Fibroblast of lung (primary cell): ENCODE data around the gene ST3GAL6. TPM values are rescaled to one million over a fixed set of nuclear protein-coding genes. Genes with fewer than 3 reads are reported as not detected.
A peak's percentile ranks its signal among the peaks of the same experiment; 100 is the strongest.

Experiments
- DNase-seq, 2 donors: peaks; one replicate each; pipeline versions ENCODE4 v3.0.0 to v3.0.0-alpha.2; 2010; ENCODE audit warnings: low read depth in 2 of 2
- H2AFZ ChIP-seq: 2 replicates; pipeline ENCODE4 v1.5.1; 2012; ENCODE audit warnings: low read length, control low read depth, inconsistent platforms
- H3K27ac ChIP-seq: 2 replicates; pipeline ENCODE4 v1.5.1; 2011; ENCODE audit warnings: low read length, control low read depth; ENCODE audit not compliant: insufficient read depth
- H3K27me3 ChIP-seq: 2 replicates; pipeline ENCODE4 v1.5.1; 2011; ENCODE audit warnings: mild to moderate bottlenecking, low read length; ENCODE audit not compliant: control insufficient read depth, insufficient read depth
- H3K36me3 ChIP-seq: 2 replicates; pipeline ENCODE4 v1.5.1; 2011; ENCODE audit warnings: low read length; ENCODE audit not compliant: control insufficient read depth, insufficient read depth
- H3K4me1 ChIP-seq: 2 replicates; pipeline ENCODE4 v1.5.1; 2011; ENCODE audit warnings: low read length; ENCODE audit not compliant: control insufficient read depth, insufficient read depth; ENCODE audit errors: extremely low read depth
- H3K4me2 ChIP-seq: 2 replicates; pipeline ENCODE4 v1.5.1; 2011; ENCODE audit warnings: low read length, control low read depth; ENCODE audit not compliant: insufficient read depth; ENCODE audit errors: extremely low read depth
- H3K4me3 ChIP-seq, 4 experiments: fragments of 200-600 bp in 1 of 4; sonication (generic) in 1 of 4; replicated peaks in 1 of 4; 2 replicates each; pipeline ENCODE4 v1.5.1; 2011 to 2016; ENCODE audit warnings: low read length in 4 of 4, low read depth in 3 of 4, mild to moderate bottlenecking in 3 of 4, control low read depth in 2 of 4, inconsistent platforms in 1 of 4, mixed read lengths in 1 of 4; ENCODE audit not compliant: insufficient read depth in 1 of 4; ENCODE audit errors: control extremely low read depth in 1 of 4
- H3K79me2 ChIP-seq: 2 replicates; pipeline ENCODE4 v1.5.1; 2012; ENCODE audit warnings: mild to moderate bottlenecking, low read length, inconsistent platforms; ENCODE audit not compliant: control insufficient read depth, insufficient read depth
- H3K9ac ChIP-seq: 2 replicates; pipeline ENCODE4 v1.5.1; 2011; ENCODE audit warnings: mild to moderate bottlenecking, low read length, control low read depth; ENCODE audit not compliant: insufficient read depth
- H3K9me3 ChIP-seq: 2 replicates; pipeline ENCODE4 v1.5.1; 2012; ENCODE audit warnings: low read depth, low read length; ENCODE audit not compliant: control insufficient read depth, insufficient read depth
- H4K20me1 ChIP-seq: 2 replicates; pipeline ENCODE4 v1.5.1; 2011; ENCODE audit warnings: low read length; ENCODE audit not compliant: control insufficient read depth, insufficient read depth; ENCODE audit errors: extremely low read depth
- EZH2 ChIP-seq: IDR thresholded peaks from 2 replicates; pipeline ENCODE4 v1.5.1; 2012; ENCODE audit warnings: low read length, control low read depth, mild to moderate bottlenecking; ENCODE audit errors: missing control alignments
- polyA plus RNA-seq, 2 donors: library from polyadenylated mRNA; depleted of rRNA in 1 of 2; stranded (reverse) in 1 of 2; unstranded in 1 of 2; fragments of >200 nt; gene quantifications; 2 replicates each; pipeline ENCODE4 v1.2.1, GENCODE V29; 2011 to 2012; ENCODE audit warnings: missing spikeins in 1 of 2
- total RNA-seq: library from RNA; depleted of rRNA; stranded (reverse); fragments of >200 nt; gene quantifications from 2 replicates; pipeline ENCODE4 v1.2.1, GENCODE V29; 2014
- TF ChIP-seq, protein P1 (sequence below), 2 donors: IDR thresholded peaks in 1 of 2; conservative IDR thresholded peaks in 1 of 2; 1 replicate in 1 of 2; 2 replicates in 1 of 2; pipeline ENCODE4 v1.5.1; 2011 to 2012; ENCODE audit warnings: low read length in 2 of 2, control low read depth in 1 of 2, inconsistent platforms in 1 of 2, low read depth in 1 of 2, mild to moderate bottlenecking in 1 of 2

The ST3GAL6 gene
- total and polyA plus RNA-seq, 2 donors (not counting 1 experiment from before 2014, with no cell fraction given): 1.7 to 4.1 TPM

DNA sequence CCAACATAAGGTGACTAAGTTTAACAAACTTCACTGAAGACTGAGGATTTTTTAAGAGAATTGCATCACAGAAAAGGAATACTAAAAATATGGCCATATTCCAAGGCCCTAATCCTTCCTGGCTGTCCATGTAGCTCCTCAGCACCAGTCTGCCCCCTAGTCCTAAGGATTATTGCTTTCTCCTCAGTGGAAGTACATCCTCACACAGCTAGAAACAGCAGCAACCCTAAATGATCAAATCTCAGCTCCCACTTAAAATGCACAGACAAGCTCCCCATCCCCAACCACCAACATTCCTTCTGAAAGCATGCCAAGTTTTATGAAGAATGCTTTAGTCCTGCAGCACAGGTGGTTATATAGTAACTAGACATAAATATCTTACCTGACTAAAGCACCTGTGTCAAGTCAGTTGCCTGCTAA lies 14.7 kb downstream of the ST3GAL6 start:
- Histone ChIP-seq H3K9ac (no peak overlapping the region), H3K36me3 (no peaks in the 10 kb centered on the region), H3K4me1 (peaks cover 5% of the 10 kb centered on the region), H3K4me3 (no peak overlapping the region), H3K4me2 (no peak overlapping the region), H3K27ac (no peak overlapping the region), H3K27me3 (no peaks in the 10 kb centered on the region), H3K9me3 (no peaks in the 10 kb centered on the region), H3K79me2 (no peaks in the 10 kb centered on the region), H4K20me1 (no peaks in the 10 kb centered on the region), H2AFZ (no peak overlapping the region)
- no peak for TF ChIP-seq EZH2
- TF ChIP-seq, protein P1, sequence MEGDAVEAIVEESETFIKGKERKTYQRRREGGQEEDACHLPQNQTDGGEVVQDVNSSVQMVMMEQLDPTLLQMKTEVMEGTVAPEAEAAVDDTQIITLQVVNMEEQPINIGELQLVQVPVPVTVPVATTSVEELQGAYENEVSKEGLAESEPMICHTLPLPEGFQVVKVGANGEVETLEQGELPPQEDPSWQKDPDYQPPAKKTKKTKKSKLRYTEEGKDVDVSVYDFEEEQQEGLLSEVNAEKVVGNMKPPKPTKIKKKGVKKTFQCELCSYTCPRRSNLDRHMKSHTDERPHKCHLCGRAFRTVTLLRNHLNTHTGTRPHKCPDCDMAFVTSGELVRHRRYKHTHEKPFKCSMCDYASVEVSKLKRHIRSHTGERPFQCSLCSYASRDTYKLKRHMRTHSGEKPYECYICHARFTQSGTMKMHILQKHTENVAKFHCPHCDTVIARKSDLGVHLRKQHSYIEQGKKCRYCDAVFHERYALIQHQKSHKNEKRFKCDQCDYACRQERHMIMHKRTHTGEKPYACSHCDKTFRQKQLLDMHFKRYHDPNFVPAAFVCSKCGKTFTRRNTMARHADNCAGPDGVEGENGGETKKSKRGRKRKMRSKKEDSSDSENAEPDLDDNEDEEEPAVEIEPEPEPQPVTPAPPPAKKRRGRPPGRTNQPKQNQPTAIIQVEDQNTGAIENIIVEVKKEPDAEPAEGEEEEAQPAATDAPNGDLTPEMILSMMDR (conservative IDR thresholded peaks at IDR 0.05 in 1 of 2, IDR thresholded peaks at IDR 0.05 in 1 of 2; ENCODE audit: low read depth in 1 of 2, low read length in 2 of 2): peak; percentile 15 to 23
- DNase-seq: peak; percentile 74 to 79

DNA sequence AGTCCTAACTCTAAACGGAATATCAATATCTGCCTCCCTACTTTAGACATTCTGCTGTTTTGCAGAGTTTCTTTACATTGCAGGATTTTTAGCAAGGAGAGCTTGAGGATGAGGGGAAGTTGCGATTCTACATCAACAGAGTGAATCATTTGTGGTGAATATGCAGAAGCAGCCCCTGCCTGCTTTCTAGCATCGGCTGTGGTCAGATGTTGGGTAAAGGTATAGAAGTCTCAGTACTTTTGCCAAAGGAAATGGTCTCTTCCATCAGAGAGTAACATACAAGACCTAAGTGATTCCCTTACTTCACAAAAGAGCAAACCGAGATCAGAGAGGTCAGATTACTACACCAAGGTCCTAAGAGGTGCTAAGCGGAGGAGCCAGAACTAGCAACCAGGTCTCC lies 15.2 kb downstream of the ST3GAL6 start:
- Histone ChIP-seq H3K36me3 (no peaks in the 10 kb centered on the region), H3K4me1 (peaks cover 5% of the 10 kb centered on the region), H3K9ac (no peak overlapping the region), H3K79me2 (no peaks in the 10 kb centered on the region), H4K20me1 (no peaks in the 10 kb centered on the region), H3K4me2 (no peak overlapping the region), H3K27ac (no peak overlapping the region), H2AFZ (no peak overlapping the region), H3K9me3 (no peaks in the 10 kb centered on the region), H3K27me3 (no peaks in the 10 kb centered on the region), H3K4me3 (no peak overlapping the region)
- peak; percentile 48 to 80 for DNase-seq
- no peak for TF ChIP-seq EZH2
- TF ChIP-seq, protein P1 (conservative IDR thresholded peaks at IDR 0.05 in 1 of 2, IDR thresholded peaks at IDR 0.05 in 1 of 2; ENCODE audit: low read depth in 1 of 2, low read length in 2 of 2): no peak

DNA sequence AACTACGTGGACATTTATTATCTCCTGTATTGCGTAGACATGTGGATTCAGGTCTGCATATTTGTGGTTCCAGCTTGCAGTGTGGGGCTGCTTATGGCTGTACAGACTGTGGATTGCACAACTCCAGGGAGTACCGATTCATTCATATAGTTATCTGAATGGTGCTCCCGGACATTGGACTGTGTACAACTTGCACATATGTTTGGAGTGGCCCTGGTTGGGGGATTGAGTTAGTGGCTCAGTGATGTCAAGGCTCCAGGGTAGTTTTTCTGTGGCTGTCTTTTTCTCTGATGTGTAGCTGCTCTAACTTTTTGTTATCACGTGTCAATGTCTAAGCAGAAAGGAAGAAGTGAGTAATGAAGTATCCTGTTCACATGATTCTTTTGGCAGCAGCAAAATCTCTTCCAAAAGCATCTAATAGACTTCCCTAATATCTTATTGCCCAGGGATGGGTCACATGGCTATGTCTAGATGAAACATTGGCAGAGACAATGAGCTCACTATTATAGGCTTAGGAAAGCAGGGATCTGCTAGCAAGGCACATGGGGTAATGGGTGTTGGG lies 15.8 kb downstream of the ST3GAL6 start:
- Histone ChIP-seq H3K4me1 (peaks cover 5% of the 10 kb centered on the region), H2AFZ (no peak overlapping the region), H3K4me2 (peak overlapping the region; percentile 13), H3K4me3 (no peak overlapping the region), H3K9me3 (no peaks in the 10 kb centered on the region), H3K79me2 (no peaks in the 10 kb centered on the region), H3K36me3 (no peaks in the 10 kb centered on the region), H3K27ac (no peak overlapping the region), H3K27me3 (no peaks in the 10 kb centered on the region), H3K9ac (no peak overlapping the region), H4K20me1 (no peaks in the 10 kb centered on the region)
- TF ChIP-seq, protein P1 (conservative IDR thresholded peaks at IDR 0.05 in 1 of 2, IDR thresholded peaks at IDR 0.05 in 1 of 2; ENCODE audit: low read depth in 1 of 2, low read length in 2 of 2): no peak
- no peak for TF ChIP-seq EZH2
- DNase-seq: peak; percentile 93 to 98
